ENCODE measurements around the gene ZNF710. TPM values are rescaled to one million over a fixed set of nuclear protein-coding genes. Genes with fewer than 3 reads are reported as not detected.

ZNF710 gene
- total and polyA plus RNA-seq, 2 of the 13 experiments (the other 11 are each of a cell fraction or from before 2014, with no cell fraction given): 4.7 to 20.6 TPM

GRCh38 chr15:90124507-90124906 lies 123.4 kb downstream of the ZNF710 start (continued):
- TF ChIP-seq, protein P1, sequence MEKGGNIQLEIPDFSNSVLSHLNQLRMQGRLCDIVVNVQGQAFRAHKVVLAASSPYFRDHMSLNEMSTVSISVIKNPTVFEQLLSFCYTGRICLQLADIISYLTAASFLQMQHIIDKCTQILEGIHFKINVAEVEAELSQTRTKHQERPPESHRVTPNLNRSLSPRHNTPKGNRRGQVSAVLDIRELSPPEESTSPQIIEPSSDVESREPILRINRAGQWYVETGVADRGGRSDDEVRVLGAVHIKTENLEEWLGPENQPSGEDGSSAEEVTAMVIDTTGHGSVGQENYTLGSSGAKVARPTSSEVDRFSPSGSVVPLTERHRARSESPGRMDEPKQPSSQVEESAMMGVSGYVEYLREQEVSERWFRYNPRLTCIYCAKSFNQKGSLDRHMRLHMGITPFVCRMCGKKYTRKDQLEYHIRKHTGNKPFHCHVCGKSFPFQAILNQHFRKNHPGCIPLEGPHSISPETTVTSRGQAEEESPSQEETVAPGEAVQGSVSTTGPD (CRISPR knock-in tag; IDR thresholded peaks at IDR 0.05): no peak
- TF ChIP-seq NKX3-1 (CRISPR knock-in tag; IDR thresholded peaks at IDR 0.05): no peak
- no peak for TF ChIP-seq ZNF883 (CRISPR knock-in tag; IDR thresholded peaks at IDR 0.05; ENCODE audit: not compliant biosample characterization)

GRCh38 chr15:90126022-90126421 lies 124.9 kb downstream of the ZNF710 start:
- Histone ChIP-seq H3K4me2 (ENCODE audit: low read depth, low read length) (peak overlapping the region; percentile 91), H3K4me3 (replicated peaks in 1 of 3; ENCODE audit: insufficient read depth in 1 of 3, low read depth in 2 of 3, low read length in 3 of 3) (peak overlapping the region in 2 of 3 experiments; percentile 34 to 53; a peak in 4 of 6 replicates), H2AFZ (ENCODE audit: low read length) (no peak overlapping the region), H3K4me1 (ENCODE audit: insufficient read depth, low read length) (peaks cover 44% of the 10 kb centered on the region), H3K9ac (ENCODE audit: insufficient read depth, low read depth, low read length) (no peak overlapping the region), H3K9me3 (ENCODE audit: low read length) (no peaks in the 10 kb centered on the region), H3K79me2 (ENCODE audit: insufficient read depth, low read length) (no peaks in the 10 kb centered on the region), H4K20me1 (ENCODE audit: insufficient read depth, low read length) (no peaks in the 10 kb centered on the region), H3K27me3 (ENCODE audit: control insufficient read depth in 1 of 2, insufficient read depth in 2 of 2, low read length in 2 of 2) (no peaks in the 10 kb centered on the region; a peak in 1 of 5 replicates), H3K36me3 (replicated peaks in 1 of 2; ENCODE audit: control insufficient read depth in 1 of 2, insufficient read depth in 2 of 2, low read length in 2 of 2) (no peaks in the 10 kb centered on the region), H3K27ac (ENCODE audit: extremely low read length, insufficient read depth, low read length) (no peak overlapping the region)
- peak; percentile 59 for DNase-seq (ENCODE audit: low spot score)
- ChIA-PET CTCF (ENCODE audit: low intra/inter-chr PET ratio, low total read pairs) (no interaction called here), POLR2A (interaction anchor here (1.0 kb wide), 1 partner anchor 232 kb away, joined by 3 read pairs; the partner anchor contains the start of gene AP3S2)
- no peak for FAIRE-seq
- 3% methylated on average over 6 of the region's 6 CpGs for WGBS (ENCODE audit: low lambda C conversion rate)
- peak; percentile 14; the same call in 1 of the 3 replicates for ATAC-seq
- intact Hi-C loops (cut with micrococcal nuclease; ENCODE audit: unreplicated experiment) (no loop called here), in situ Hi-C loops (cut with HindIII; ENCODE audit: extremely low pct_ligation_motif_present, low pct_unique_long_range_greater_than_20kb) (no loop called here)
- no TSS peak for BruUV-seq (replicated peaks)
- TF ChIP-seq DMAP1 (CRISPR knock-in tag; IDR thresholded peaks at IDR 0.05) (no peak), KDM6A (CRISPR knock-in tag; IDR thresholded peaks at IDR 0.05; ENCODE audit: low read depth) (no peak), ZBTB20 (CRISPR knock-in tag; IDR thresholded peaks at IDR 0.05; ENCODE audit: borderline replicate concordance, low read depth) (no peak), ZNF382 (CRISPR knock-in tag; IDR thresholded peaks at IDR 0.05; ENCODE audit: borderline replicate concordance) (no peak), SRF (IDR thresholded peaks at IDR 0.05; ENCODE audit: low read depth, low read length) (no peak), ZNF282 (IDR thresholded peaks at IDR 0.05; ENCODE audit: partially characterized antibody) (no peak), CREM (IDR thresholded peaks at IDR 0.05) (no peak), CREM (CRISPR knock-in tag; IDR thresholded peaks at IDR 0.05) (no peak), ZNF646 (CRISPR knock-in tag; IDR thresholded peaks at IDR 0.05) (peak; percentile 89; the same call in 1 of the 2 replicates), RARA (CRISPR knock-in tag; IDR thresholded peaks at IDR 0.05) (peak; percentile 53; the same call in 1 of the 2 replicates)
- TF ChIP-seq, protein P2, sequence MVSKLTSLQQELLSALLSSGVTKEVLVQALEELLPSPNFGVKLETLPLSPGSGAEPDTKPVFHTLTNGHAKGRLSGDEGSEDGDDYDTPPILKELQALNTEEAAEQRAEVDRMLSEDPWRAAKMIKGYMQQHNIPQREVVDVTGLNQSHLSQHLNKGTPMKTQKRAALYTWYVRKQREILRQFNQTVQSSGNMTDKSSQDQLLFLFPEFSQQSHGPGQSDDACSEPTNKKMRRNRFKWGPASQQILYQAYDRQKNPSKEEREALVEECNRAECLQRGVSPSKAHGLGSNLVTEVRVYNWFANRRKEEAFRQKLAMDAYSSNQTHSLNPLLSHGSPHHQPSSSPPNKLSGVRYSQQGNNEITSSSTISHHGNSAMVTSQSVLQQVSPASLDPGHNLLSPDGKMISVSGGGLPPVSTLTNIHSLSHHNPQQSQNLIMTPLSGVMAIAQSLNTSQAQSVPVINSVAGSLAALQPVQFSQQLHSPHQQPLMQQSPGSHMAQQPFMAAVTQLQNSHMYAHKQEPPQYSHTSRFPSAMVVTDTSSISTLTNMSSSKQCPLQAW (CRISPR knock-in tag; IDR thresholded peaks at IDR 0.05): peak; percentile 58

All from HepG2 (cell line).